ENCODE results near the gene GNA12. TPM values are rescaled to one million over a fixed set of nuclear protein-coding genes. Genes with fewer than 3 reads are reported as not detected.
"Not testable (repeated sequence)": the region's sequence is repeated elsewhere in the genome, so short reads cannot be mapped to it uniquely, and the experiment has no call there.

Gene GNA12
- total RNA-seq, 1 donor from 2014 or later = 31.7 TPM

DNA sequence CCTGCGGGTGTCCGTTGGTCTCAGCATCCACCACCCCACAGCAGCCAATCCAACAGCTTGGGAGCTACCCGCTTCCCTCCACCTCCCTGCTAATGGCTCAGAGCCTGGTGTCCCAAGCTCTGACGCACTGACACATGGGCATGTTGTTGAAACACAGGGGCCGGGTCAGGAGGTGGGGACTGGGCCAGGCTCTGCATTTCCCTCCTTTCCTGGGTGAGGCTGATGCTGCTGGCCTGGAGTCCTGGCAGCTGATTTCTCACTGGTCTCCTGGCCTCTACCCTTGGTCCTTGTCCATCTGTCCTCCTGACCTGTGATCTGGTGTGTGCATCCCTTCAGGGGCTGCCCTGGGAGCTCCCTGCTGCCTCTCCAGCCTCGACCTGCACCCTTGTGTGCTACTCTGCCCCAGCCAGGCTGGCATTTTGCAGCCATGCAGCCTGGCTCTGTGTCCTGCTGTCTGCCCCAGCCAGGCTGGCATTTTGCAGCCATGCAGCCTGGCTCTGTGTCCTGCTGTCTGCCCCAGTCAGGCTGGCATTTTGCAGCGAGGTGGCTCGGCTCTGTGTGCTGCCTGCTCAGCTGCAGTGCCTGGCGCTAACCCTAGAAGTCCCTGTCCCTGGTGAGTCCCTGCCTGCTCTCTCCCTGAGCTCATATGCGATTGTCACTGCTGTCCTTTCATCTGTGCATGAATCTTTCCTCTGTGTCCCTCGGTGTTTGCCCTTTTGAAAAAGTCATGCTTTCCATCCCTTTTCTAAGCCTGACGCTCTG lies 142.1 kb downstream of the GNA12 start:
- intact Hi-C loops (cut with micrococcal nuclease) = no loop called here

DNA sequence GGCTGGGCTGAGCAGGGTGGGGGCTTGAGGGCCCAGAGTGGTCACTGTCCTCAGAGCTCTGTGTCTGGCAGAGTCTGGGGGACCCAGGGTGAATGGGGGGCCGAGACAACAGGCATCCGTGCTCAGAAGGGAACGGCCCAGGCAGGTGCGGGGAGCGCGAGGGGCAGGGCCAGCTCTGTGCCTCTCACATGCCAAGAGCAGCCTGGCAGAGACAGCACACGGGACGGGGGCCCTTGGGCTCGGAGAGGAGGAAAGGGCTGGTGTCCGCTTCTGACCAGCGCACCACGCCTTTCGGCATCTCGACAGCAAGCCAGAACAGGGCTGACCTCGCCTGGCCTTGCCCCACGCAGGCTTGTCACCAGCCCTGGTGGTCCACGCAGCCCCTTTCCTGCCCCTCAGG lies 142.7 kb downstream of the GNA12 start:
- intact Hi-C loops (cut with micrococcal nuclease) = no loop called here

DNA sequence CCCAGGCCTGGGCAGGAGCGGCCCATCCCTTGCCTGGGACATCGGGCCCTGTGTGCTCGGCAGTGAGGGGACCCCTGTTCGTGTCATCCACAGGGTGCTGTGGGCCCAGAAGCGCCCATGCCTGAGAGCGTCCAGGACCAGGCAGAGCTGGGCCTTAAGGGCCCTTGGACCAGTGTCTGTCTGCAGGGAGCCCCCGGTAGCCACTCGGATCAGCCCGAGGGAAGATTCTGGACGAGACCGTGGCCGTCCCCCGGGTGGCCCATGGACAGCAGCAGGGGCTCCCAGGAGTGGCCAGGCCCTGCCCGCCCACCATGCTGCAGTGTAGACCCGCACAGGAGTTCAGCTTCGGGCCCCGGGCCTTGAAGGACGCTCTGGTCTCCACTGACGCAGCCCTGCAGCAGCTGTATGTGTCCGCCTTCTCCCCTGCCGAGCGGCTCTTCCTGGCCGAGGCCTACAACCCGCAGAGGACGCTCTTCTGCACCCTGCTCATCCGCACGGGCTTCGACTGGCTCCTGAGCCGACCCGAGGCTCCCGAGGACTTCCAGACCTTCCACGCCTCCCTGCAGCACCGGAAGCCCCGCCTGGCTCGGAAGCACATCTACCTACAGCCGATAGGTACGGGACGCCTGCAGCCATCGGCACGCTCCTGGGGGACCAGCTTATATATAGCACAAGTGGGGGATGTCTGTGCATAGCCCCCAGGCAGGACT lies 143.8 kb downstream of the GNA12 start:
- intact Hi-C loops (cut with micrococcal nuclease) = no loop called here

DNA sequence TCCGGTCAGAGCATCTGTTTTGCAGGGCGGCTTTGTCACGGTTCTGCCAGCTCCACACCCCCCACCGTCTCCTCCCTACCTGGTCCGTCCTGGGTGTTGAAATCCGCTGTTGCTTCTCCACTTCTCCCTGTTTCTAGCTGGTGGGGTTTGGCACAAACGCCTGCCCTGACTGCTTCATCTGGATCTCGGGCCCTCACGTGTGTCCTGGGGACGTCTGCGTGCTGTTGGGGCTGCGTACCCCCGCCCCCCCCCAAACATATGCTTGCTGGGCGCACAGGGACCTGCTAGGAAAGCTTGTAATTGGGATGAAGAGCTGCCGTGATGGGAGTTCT lies 144.9 kb downstream of the GNA12 start:
- intact Hi-C loops (cut with micrococcal nuclease) = loop anchor here (1.0 to 5.0 kb wide), 5 partner anchors 10 to 170 kb away; partner anchors contain the start of genes BRAT1, IQCE and TTYH3

DNA sequence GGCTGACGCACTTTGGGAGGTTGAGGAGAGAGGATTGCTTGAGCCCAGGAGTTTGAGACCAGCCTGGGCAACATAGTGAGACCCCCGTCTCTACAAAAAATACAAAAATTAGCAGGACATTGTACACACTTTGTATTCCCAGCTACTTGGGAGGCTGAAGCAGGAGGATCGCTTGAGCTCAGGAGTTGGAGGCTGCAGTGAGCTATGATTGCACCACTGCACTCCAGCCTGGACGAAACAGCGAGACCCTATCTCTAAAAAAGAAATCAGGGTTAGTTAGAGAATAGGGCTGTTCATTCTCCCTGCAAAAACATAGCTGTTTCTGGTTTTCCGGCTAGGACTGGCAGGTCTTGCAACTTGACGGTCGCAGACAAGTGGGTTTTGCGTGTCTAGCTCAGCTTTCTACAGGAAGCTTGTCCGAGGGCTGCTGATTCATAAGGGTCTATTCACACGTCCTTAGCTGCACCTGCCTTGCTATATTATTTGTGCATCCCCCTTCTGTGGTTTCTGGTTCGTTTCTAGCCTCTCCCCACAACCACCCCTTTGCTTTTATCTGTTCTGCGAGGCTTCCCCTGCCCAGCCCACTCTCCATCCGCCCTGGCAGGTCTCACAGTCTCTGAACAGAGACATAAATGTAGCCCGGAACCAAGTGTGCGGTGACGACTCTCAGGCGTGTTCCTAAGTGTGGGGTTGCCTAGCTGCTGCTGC lies 145.4 kb downstream of the GNA12 start:
- intact Hi-C loops (cut with micrococcal nuclease) = loop anchor here (1.0 to 5.0 kb wide), 5 partner anchors 11 to 170 kb away; partner anchors contain the start of genes BRAT1, IQCE and TTYH3

DNA sequence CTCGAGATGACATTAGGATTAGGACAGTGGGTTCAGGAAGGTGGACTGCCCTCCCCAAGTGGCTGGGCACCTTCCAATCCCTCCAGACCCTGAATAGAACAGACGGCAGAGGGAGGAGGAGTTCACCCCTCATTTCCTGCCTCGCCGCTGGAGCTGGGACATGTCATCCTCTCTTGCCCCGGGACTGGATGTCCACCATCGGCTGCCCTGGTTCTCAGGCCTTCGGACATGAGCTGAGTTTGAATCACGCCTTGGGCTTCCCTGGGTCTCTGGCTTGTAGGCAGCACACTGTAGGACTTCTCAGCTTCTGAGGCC lies 150.0 kb downstream of the GNA12 start:
- intact Hi-C loops (cut with micrococcal nuclease) = not testable (repeated sequence)

DNA sequence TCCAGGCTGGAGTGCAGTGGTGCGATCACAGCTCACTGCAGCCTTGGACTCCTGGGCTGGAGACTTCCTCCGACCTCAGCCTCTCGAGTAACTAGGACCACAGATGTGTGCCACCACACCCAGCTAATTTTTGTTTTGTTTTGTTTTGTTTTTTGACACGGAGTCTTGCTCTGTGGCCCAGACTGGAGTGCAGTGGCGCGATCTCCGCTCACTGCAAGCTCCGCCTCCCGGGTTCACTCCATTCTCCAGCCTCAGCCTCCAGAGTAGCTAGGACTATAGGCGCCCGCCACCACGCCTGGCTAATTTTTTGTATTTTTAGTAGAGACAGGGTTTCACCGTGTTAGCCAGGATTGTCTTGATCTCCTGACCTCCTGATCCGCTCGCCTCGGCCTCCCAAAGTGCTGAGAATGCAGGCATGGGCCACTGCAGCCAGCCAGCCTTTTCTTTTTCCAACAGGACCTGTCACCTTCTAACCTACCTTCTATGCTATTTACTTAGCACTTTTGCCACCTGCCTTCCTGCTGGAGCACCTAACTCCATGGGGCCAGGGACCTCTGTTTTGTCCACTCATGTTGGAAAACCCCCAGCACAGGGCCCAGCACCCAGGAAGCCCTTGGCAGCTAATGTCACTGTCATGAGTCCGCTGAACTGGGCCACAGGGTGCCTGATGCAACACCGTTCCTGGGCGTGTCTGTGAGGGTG lies 150.5 kb downstream of the GNA12 start:
- intact Hi-C loops (cut with micrococcal nuclease) = not testable (repeated sequence)

DNA sequence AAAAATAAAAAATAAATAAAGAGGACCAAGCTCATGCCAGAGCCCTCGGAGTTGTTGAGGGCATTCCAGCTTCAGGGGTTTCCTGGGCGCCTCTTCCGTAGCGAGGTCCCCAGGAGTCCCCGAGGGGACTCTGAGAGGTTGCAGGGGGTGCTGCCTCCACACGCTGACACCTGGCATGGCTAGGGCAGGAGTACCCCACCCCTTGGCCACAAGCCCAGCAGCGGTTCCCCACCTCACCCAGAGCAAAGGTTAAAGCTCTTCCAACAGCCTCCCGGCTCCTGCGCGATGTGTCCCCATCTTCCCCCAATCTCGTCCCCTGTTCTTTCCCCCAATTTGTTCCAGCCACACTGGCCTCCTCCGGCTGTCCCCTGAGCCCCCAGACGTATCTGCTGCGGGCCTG lies 151.6 kb downstream of the GNA12 start:
- intact Hi-C loops (cut with micrococcal nuclease) = no loop called here

DNA sequence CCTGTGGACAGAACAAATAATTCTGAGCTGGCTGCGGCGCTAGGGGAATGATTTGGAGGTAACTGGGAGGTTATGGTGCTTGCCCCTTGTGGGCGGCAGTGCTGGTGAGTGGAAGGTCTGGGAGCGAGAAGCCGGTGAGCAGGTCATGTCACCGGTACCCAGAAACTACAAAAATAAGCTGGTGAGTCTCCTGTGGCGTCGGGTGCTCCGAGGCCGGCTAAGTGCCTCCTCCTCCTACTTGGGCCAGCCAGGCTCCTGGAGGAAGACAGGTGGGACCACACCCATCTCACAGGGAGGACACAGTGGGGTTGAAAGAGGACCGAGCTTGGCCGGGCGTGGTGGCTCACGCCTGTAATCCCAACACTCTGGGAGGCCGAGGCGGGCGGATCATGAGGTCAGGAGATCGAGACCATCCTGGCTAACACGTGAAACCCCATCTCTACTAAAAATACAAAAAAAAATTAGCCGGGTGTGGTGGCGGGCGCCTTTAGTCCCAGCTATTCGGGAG lies 152.1 kb downstream of the GNA12 start:
- intact Hi-C loops (cut with micrococcal nuclease) = not testable (repeated sequence)

DNA sequence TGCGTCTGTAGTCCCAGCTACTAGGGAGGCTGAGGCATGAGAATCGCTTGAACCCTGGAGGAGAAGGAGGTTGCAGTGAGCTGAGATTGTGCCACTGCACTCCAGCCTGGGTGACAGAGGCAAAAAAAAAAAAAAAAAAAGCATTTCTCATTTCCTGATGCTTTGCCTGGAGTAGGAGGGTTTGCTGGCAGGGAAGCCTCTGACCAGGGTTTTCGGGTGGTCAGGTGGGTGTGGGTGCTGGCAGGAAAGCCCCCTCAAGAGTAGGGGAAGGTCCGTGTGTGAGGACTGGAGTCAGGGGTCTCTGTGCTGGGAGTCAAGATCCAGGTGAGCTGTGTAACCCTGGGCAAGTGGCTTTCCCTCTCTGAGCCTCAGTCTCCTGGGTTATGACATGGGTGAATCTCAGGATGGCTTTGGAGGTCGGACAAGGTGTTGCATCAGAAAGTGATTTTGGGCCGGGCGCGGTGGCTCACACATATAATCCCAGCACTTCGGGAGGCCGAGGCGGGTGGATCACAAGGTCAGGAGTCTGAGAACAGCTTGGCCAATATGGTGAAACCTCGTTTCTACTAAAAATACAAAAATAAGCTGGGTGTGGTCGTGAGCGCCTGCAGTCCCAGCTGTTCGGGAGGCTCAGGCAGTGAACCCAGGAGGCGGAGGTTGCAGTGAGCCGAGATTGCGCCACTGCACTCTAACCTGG lies 152.9 kb downstream of the GNA12 start:
- intact Hi-C loops (cut with micrococcal nuclease) = no loop called here

DNA sequence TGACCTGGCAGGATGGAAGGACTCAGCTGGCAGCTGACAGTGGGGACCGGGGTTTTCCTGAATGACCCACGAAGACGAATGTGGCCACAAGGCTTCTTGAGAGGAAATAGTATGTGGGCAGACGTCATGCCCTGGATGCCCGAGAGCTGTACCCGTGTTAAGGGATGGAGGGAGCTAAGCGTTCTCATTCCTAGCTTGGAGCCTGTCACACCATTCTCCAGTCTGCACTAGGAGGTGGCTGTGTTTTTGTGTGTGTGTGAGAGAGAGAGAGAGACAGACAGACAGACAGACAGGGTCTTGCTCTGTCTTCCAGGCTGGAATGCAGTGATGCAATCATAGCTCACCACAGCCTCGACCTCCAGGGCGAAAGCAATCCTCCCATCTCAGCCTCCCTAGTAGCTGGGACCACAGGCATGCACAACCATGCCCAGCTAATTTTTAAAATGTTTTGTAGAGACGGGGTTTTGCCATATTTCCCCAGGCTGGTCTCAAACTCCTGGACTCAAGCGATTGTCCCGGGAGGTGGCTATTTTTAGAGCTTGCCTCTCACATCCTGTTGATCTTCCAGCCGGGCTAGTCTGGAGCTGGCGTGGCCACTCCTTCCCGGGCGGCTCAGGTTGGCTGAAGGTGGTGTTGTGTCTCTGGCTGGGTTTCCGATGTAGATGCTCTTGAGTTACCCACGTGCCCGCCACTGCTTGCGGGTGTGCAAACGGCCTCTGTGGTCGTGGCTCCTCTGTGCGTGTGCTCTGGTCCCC lies 154.0 kb downstream of the GNA12 start:
- intact Hi-C loops (cut with micrococcal nuclease) = no loop called here

DNA sequence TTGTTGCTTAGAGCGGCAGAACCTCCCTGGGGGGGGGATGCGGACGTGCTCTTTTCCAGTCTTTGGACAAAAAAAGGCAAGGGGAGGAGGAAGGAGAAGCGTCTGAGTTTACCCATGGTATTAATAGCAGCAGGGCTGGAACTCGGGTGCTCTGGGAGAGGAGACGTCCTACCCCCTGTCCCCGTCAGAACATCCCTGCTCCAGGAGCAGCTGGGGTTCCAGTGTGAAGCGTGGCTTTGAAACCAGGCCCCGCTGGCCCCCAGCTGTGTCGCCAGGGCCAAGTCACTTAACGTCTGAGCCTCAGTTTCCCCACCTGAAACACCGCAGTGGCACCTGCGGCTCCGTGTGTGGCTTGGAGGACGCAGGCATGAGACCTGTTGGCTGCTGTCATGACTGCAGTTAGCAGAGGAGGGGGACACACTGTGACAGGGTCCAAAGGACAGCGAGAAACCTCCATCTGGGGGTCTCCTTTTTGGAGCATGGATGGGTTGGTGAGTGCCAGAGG lies 154.7 kb downstream of the GNA12 start:
- intact Hi-C loops (cut with micrococcal nuclease) = no loop called here

DNA sequence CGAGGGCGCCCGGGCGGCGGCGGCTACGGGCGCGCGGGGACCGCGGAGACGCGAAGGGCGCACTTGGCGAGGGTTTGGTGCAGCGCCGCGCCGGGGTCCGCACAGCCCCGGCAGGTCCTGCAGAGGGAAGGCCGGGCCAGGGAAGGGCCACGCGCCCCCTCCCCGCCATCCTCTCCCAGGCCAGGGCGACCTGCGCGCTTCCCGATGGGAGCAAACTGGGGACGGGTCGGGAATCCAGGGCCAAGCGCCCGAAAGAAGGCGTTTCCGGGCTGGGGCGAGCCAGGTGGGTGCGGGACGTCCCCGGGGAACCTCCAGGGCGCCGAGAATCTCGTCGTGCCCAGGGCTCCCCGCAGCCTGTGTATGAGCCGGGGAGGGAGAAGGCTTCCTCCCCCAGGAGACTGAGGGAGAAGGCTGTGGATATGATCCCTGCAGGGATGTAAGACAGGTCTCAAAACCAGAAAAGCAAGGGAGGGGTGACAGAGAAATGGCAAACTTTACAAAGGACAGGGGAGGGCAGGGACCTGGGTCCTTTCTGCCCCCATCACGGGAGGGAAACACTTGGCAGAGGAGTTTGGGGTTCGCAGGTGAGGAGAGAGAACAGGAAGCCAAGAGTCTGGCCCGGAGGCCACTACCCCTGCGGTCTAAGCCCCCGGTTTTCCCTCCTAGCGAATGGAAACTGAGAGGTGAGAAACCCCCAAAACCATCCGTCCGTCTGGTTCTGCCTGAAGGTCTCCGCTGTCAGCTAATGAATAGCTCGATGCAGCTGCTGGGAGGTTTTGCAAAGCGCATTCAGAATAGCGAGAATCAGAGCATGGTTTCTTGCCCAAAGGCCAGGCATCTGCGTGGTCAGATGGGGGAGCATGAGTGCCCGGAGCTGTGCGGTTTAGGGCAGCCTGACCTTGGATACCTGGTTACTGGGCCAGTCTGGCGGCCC lies 155.4 kb downstream of the GNA12 start:
- intact Hi-C loops (cut with micrococcal nuclease) = no loop called here

DNA sequence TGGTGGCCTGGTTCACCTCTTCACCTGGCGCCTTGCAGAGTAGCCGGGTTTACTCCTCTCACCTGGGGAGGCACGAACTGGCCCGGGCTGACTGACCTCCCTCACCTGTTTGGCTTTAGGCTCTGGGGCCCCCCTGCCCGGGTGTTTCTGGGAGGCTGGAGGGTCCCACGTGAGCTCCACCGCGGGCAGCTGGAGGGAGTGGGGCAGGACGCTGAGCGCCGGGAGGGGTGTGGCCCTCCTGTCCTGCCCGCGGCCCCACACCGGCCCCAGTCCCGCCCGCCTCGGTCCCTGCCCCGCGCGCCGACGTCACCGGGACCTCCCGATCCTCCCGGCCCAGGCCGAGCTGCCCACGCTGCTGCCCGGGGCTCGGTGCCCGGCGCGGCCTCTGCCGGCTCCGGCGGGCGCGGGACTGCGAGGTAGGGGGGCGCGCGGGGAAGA lies 156.2 kb downstream of the GNA12 start, which contains the start of gene AMZ1:
AMZ1 (plus strand) TSS at position 322 of the 438 bp plus-strand sequence. CDS start 12,250 bp downstream, outside the sequence.
- intact Hi-C loops (cut with micrococcal nuclease) = no loop called here

DNA sequence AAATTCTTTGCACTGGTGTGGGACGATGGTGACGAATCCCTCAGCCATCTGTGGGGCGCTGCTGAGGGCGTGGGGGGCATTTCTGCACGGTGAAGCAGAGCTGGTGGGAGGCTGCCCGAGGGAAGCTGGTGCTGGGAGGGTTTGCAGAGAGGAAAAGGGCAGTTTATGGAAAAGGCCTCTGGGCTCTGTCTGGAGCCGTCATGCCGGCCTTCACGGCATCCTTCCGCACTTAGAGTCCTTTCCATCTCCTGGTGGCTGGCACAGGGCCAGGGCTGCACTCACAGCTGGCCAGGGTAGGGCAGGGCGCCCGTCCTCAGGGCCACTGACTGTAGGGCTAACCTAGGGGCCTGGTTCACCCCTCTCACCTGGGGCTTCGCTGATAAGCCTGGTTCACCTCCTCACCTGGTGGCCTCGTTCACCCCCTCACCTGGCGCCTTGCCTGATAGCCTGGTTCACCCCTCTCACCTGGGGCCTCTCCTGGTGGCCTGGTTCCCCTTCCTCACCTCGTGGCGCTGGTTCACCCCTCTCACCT lies 156.7 kb downstream of the GNA12 start:
- intact Hi-C loops (cut with micrococcal nuclease) = no loop called here

DNA sequence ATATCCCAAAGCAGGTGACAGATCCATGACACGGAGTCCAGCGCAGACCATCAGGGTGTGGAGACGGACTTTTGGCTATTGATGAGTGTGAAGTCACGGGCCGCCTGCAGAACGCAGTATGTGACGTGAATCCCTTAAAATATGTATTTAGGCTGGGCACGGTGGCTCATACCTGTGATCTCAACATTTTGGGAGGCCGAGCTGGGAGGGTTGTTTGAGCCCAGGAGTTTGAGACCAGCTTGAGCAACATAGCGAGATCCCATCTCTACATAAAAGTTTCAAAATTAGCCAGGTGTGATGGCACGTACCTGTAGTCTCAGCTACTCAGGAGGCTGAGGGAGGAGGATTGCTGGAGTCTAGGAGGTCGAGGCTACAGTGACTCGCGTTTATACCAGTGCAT lies 158.0 kb downstream of the GNA12 start:
- intact Hi-C loops (cut with micrococcal nuclease) = no loop called here

DNA sequence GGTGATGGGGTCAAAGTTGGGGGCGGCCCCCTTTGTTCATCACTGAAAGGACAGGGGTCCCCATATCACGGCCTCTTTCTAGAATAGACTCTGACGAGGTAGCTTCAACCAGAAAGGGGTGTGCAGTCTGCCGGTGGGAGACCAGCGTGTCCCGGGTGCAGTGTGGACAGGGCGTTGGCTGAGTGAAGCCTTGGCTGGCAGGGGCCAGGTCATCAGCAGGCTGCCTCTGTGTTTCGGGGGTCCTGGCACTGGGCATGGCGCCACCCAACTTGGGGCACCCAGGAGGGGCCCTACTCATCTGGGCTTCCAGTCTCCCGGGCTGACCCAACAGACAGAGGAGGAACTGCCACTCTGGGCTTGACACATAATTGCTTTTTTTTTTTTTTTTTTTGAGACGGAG lies 159.6 kb downstream of the GNA12 start:
- intact Hi-C loops (cut with micrococcal nuclease) = no loop called here

Measured in T-helper 1 cell treated with Interleukin-12 subunit alpha and Interleukin-12 subunit beta and Interleukin-4 antibody, amounts not matched to agents 30 ng/mL and 1 ng/mL, for 36 hours (primary cell).